HG03280 (cell line): Measurements from ENCODE around the gene MYCN.

Source experiments
- ATAC-seq: cut with Tn5 transposase; IDR thresholded peaks from one replicate; pipeline ENCODE4 v1.9.1; 2021; ENCODE audit warnings: mild to moderate bottlenecking, moderate library complexity; ENCODE audit not compliant: unreplicated experiment

MYCN gene

GRCh38 chr2:15974565-15975260 is 34.4 kb downstream of the MYCN start:
- no peak for ATAC-seq

DNA sequence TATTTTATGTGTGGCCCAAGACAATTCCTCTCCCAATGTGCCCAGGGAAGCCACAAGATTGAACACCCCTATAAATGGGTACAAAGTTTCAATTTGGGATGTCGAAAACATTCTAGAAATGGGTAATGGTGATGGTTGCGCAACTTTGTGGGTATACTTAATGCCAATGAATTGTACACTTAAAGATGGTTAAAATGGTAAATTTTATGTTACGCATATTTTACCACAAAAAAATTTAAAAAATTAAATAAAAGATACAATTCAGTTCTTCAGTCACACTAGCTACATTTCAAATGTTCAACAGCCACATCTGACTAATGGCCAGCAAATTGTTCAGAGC is 34.9 kb downstream of the MYCN start:
- ATAC-seq, result no peak

DNA sequence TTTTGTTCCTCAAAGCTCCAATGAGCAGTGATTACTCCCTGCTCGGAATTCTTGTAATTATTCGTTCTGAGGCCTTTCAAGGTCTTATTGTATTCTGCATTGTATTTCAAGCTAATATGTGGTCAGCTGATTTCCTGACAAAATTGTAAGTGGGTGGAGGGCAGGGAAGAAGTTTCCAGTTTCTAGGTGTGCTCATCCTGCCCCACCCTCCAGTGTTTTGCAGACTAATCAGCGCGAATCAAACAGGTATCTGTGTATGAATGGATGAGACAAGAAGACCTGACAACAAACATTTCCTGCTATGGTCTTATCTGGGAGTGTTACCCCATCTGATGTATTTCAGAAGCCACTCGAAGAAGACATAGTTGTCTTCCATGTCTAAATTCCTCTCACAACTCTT is 35.3 kb downstream of the MYCN start:
- no peak for ATAC-seq

- no peak for ATAC-seq
Observed at GRCh38 chr2:15976354-15976753, 36.0 kb downstream of the MYCN start.

GRCh38 chr2:15979051-15979758 is 38.9 kb downstream of the MYCN start:
- no peak for ATAC-seq

- no peak for ATAC-seq
Observed at GRCh38 chr2:15979759-15980604, 39.6 kb downstream of the MYCN start.

GRCh38 chr2:15980605-15981098 is 40.3 kb downstream of the MYCN start:
- ATAC-seq, result no peak

GRCh38 chr2:15981646-15982045 is 41.3 kb downstream of the MYCN start:
- ATAC-seq, result no peak

- ATAC-seq, result no peak
Observed at GRCh38 chr2:15982285-15983044, 42.1 kb downstream of the MYCN start.

- no peak for ATAC-seq
Observed at GRCh38 chr2:15983496-15983895, 43.1 kb downstream of the MYCN start.

DNA sequence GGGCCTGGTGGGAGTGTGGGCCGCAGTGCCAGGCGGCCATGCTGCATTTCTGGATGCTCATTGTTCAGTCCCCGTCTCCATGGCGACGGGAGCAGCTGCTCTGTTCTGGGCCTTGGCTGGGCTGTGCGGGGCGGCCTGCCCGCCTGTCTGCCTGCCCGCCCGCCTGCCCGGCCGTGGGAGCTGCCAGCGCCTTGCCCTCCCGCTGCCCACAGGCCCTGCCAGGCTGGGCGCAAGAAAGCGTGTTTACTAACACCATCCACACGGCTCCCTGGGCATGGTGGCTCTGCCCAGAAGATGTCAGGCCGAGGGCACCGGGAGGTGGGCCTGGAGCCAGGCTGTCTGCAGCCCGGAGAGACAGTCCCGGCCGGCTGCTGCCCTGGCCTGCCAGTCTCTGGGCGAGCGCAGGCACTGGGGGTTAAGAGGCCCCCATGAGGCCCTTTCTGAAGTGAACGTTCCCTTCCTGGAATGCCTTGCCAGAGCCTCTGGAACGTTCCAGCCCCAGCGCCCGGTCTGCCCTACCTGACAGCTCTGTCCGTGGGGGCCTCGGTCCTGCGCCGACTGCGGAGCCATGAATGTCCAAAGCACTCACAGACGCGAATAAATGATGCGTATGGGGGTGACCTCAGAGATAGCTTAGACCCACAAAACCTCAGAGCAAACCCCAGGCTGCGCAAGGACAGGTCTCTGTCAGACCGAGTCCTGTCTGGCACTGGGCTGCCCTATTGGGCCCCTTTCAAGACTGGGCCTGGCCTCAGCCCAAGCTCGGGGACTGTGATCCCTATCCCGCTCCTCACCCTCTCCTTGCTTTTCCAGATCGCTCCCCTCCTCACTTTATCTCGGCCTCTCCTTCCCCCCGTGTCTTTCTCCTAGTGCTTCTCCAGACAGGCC is 44.3 kb downstream of the MYCN start:
- ATAC-seq, result no peak

DNA sequence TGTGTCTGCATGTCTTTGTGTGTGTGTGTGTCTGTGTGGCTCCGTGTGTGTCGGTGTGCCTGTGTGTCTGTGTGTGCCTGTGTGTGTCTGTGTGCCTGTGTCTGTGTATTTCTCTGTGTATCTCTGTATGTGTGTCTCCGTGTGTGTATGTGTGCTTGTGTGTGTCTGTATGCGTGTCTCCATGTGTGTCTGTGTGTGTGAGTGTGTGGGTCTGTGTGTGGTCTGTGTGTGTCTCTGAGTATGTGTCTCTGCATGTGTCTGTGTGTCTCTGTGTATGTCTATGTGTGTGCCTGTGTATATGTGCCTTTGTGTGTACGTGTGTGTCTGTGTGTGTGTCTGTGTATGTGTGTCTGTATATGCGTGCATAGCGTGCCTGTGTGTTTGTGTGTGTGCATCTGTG is 45.2 kb downstream of the MYCN start:
- ATAC-seq, result no peak

DNA sequence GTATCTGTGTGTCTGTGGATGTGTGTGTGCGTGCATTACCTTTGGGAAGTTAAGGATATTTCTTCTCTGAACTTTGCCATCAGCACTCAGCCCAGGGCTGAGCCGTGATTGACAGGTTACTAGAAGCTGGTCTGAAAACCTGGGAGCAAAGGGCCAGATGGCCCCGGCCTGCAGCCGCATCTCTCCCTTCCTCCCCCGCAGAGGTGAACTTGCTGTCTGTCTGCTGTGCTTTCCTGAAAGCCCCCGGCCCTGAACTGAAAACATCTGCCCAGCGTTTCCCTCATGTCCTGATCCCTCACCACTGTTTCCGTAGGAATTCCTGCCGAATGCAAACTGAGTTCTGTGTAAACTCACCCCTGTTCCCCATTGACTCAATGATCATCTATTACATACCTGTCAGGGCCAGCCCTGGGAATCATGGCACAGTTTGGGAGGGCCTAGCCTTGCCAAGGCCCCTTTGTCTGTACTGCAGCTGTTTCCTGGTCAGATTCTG is 45.8 kb downstream of the MYCN start:
- no peak for ATAC-seq

GRCh38 chr2:15986644-15987043 is 46.3 kb downstream of the MYCN start:
- ATAC-seq, result no peak

GRCh38 chr2:15988733-15989132 is 48.4 kb downstream of the MYCN start:
- no peak for ATAC-seq

DNA sequence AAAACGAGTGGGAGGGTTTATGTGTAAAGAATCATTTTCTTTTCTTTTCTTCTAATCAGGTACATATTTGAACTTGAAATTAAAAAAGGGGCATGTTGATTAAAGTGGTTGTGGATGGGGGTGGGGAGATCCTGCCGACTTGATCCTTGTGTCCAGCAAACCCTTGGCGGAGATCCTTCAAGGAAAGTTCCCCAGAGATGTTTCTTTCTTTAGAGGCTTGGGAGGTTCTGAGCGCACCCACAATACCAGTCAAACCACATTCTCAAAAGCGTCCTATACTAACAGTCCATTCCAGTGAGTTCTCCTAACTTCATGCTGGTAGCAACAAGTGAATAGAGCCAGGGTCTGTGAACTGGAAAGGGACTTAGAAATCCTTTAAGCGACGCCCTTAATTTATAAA is 49.2 kb downstream of the MYCN start:
- no peak for ATAC-seq

- ATAC-seq, result no peak
Observed at GRCh38 chr2:15990151-15991101, 50.1 kb downstream of the MYCN start.

GRCh38 chr2:15991231-15991630 is 50.9 kb downstream of the MYCN start:
- no peak for ATAC-seq
